HG03097 (cell line): ENCODE data around the gene TTC28.
"Not testable (repeated sequence)": the region's sequence is repeated elsewhere in the genome, so short reads cannot be mapped to it uniquely, and the experiment has no call there.

Experiments used
- ATAC-seq: cut with Tn5 transposase; IDR thresholded peaks from one replicate; pipeline ENCODE4 v1.9.1; 2021; ENCODE audit not compliant: unreplicated experiment, low FRiP score

Gene TTC28

DNA sequence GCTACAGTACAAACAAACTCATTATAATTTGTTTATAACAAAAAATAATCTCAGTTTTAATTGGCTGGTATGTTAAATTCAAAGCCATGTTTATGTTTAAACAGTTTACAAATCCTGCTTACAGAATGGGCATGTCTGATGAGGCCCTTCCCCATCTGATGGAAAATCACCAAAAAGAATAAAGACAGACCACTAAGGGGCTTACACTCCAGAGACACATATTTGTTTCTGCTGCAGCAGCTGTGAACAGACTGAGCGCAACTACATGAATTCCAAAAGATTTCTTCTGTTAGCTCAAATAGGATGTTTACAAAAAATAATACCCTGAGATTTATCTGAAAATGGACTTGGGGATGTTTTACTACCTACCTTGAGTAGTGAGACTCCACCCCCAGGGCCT lies 585.9 kb downstream of the TTC28 start:
- ATAC-seq, result no peak

DNA sequence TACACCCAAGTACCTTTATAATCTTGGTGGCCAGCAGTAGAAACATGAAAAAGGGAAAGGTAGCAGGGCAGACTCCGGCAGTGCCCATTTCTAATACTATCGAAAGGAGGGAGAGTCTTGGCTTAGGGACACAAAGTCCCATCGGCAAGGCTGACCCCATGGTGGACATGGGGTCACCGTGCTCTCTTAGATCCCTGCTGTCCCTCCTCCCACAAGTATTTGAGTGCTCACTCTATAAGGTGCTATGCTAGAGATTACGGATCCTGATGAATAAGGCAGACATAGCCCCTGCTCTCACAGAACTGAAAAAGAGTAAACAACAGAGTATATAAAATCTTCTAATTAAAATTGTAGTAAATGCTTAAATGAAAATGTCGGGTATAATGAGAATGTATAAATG lies 588.2 kb downstream of the TTC28 start:
- ATAC-seq, result no peak

DNA sequence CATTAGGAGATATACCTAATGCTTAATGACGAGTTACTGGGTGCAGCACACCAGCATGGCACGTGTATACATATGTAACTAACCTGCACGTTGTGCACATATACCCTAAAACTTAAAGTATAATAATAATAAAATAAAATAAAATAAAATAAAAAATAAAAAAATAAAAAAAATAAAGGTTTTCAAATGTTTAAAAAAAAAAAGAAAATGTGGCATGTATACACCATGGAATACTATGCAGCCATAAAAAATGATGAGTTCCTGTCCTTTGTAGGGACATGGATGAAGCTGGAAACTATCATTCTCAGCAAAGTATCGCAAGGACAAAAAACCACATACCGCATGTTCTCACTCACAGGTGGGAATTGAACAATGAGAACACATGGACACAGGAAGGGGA lies 590.1 kb downstream of the TTC28 start:
- ATAC-seq, result not testable (repeated sequence)

DNA sequence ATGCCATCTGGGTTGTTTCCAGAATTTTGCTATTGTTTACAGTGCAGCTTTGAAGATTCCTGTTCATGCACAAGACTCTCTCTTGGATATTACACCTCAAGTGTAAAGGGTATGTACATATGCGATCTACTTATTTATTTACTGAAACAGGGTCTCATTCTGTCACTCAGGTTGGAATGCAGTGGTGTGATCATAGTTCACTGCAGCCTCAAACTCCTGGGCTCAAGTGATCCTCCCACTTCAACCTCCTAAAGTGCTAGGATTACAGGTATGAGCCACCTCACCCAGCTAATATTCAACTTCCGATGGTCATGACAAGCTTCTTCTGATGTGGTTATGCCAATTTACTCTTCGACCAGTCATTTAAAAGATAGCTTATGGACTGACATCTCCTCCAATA lies 602.5 kb downstream of the TTC28 start:
- ATAC-seq, result no peak

DNA sequence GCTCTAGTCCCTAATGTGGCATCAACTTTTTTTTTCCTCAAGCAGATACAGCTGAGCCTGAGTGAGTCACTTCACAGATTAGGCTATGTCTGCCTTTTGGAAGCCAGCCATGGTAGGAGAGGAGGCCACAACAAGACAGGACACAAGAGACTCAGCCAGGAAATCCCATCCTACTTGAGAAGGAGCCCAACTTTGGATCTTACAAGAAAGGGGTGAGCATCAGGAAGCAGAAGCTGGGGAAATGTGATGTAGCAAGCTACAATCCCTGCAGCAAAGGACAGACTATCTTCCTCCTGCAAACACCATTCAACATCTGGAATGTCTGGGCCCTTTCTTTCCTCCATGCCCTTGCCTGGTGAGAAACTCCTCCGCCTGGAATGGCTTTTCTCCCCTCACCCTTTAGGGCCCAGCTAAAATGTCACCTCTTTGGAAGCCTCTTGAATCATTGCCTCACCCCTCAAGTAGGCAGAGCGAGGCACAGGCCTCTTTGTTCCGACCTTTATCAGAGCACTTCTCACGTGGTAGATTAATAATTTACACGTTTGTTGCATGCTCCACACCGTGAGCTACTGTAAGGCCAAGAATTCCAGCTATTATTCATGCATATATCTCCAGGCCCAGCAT lies 604.2 kb downstream of the TTC28 start:
- no peak for ATAC-seq

DNA sequence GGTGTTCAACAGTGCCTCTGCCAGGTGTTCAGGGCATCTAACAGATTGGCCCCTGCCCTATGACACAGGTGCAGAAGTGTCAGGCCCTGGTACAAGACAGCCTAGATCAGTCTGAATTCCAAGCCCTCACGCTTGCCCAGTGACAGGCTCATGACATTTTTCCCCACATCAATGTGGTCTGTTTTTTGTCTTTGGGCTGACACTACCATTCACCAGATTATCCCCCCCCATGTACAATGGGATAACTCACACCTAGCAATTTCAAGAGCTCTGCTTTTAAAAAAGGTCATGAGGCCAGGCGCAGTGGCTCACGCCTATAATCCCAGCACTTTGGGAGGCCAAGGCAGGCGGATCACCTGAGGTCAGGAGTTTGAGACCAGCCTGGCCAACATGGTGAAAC lies 605.1 kb downstream of the TTC28 start:
- ATAC-seq, result no peak

DNA sequence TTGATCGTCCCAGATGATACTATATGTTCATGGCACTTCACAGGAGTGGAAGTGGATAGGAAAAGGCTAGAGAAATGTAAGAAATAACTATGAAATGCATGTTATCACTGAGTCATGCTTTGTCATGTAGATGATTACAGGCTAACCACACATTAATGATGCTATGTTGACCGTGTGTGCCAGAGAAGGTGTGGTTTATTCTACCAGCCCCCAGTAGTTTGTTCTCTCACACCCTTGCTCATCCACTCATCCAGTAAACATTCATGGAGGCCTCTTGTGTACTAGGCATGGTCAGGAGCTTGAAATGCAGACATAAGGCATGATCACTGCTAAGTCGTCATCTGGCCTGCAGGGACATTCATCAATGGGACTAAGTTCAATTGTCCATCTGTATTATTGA lies 607.6 kb downstream of the TTC28 start:
- no peak for ATAC-seq

DNA sequence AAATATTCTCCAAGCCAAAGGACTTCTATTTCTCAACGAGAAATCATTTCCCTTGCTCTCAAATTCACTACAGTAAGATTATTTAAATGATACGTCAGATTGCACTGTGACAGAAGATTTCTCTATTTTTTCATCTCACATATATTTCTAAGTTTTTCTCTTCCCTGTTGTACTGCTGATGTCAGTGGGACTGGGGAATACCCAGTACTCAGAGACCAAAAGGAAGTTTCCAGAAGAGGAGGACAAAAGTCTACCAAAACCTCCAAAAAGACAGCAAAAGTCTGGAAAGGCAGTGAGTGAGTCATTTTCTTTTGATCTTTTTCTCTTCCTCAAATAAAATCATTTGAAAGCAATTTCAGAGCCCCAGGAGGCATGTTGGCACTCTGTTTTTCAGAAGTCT lies 610.8 kb downstream of the TTC28 start:
- no peak for ATAC-seq

DNA sequence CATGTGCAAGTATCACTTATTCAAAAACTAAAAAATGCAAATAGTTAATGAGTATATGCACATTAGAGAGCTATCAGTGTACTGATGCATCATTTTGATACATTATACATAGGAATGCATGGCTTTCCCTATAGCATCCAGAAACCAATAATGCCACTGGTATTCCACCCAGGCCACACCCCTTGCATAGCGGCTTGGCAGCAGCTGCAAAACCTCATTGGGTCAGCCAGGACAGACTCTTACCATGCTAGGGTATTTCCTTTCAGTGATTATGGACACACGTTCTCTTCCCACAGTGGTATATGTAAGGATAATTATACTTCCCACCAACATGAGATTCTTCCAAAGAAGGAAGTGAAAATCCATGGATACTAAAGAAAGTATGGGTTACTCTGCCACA lies 614.7 kb downstream of the TTC28 start:
- ATAC-seq, result no peak

DNA sequence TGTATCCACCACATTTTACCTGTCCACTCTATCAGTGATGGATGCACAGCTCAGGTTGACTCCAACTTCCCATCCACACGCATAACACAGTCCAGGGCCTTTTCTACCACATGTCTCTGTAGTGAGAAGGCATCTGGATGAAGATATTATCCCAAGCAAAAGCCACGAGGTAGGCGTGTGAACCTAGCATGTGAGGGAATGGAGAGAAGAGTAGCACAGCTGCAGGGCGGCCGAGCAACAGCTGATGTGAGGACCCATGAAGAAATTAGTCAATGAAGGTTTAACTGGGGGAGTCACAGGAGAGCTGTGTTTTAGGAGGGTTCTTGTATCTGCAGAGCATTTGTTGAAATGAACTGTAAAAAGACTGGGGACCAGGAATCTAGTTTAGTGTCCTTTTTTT lies 616.0 kb downstream of the TTC28 start:
- ATAC-seq, result no peak

DNA sequence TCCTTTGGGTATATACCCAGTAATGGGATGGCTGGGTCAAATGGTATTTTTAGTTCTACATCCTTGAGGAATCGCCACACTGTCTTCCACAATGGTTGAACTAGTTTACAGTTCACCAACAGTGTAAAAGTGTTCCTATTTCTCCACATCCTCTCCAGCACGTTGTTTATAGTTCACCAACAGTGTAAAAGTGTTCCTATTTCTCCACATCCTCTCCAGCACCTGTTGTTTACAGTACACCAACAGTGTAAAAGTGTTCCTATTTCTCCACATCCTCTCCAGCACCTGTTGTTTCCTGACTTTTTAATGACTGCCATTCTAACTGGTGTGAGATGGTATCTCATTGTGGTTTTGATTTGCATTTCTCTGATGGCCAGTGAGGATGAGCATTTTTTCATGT lies 619.0 kb downstream of the TTC28 start:
- not testable (repeated sequence) for ATAC-seq

DNA sequence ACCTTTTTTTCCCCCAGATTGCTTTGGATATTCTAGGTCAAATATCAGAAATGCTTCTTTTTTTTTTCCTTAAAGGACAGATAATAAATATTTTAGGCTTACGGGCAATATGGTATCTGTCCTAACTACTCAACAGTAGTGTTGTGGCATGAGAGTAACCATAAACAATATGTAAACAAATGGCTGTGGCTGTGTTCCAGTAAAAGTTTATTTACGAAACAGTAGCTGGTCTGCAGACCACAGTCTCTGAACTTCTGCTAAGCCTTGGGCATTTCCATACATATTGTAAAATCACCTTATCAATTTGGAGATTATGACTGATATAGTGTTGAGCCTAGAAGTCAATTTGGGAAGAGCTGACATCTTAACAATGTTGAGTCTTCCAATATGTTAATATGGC lies 621.6 kb downstream of the TTC28 start:
- ATAC-seq, result no peak

DNA sequence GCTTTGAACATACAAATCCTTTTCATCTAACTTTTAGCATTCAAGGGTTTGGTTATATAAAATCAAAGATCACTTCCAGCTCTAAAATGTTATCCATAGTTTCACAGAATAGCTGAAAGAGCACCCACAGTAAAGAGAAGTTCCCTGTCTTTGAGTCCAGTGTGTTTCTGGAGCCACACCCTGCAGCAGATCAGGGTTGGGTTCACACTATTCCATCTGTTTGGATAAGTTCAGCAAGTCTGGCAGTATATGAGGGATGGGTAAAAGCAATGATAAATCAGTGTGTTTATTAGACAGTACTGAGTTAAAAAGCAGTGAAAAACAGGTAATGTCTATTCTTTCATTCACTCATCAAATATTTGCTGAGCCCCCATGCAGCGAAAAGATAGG lies 624.8 kb downstream of the TTC28 start:
- no peak for ATAC-seq

DNA sequence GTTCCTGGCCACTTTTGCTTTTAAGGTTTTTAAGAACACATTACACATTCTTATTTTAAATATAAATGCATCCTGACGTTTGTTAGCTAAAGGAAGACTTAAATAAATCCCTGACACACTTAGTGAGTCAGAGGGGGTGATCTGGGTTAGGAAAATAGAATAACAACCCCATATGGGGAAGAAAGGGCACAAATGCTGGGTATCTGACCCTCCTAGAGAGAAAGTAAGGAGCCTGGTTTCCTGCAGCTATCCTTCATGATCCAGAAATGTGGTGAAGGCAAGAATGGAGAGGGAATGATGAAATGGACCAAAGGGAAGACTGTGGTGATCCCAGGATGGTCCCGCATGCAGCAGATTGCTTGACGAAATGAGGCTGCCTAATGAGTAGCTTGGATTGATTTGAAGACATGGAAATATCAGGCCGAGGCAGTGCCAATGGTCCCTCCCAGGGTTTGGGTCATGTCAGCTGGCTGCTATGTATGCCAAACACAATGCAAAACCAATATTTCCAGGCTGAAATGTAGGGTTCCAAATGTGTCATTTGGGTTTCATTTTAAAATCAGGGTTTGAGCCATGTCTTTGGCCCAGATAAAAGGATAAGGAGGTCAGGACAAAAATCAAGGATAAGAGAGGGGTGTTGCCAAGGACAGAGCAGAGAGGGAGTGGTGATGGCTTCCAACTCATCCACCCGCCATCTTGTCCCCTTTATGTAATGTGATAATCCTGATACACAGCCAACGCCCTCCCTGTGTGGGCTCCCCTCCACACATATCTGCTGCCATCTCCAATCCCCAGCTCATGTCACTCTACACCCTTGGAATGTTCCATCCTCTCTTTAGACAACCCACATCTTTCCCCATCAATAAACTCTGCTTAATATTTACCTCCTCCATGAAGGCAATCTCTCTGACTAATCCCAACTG lies 625.5 kb downstream of the TTC28 start:
- ATAC-seq, result no peak

DNA sequence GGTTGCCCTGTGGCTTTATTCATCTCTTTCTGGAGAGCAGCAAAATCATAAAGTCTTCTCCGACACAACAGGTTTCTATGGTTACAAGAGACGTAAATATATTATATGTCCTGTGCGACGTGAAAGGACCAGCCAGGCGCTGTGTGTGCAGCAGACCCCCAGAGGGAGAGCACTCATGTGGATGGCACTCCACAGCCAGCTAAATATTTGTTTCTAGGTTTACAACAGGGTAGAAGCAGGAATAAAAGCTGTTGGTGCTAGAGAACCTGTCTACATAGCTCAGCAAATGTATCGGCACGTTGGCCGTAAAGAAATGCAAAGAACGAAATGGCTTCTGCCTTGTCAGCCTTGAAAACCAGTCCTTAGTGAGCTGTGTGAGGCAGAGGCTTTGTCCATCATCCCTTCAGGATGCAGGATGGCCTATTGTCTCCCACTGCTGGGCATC lies 626.8 kb downstream of the TTC28 start:
- no peak for ATAC-seq

DNA sequence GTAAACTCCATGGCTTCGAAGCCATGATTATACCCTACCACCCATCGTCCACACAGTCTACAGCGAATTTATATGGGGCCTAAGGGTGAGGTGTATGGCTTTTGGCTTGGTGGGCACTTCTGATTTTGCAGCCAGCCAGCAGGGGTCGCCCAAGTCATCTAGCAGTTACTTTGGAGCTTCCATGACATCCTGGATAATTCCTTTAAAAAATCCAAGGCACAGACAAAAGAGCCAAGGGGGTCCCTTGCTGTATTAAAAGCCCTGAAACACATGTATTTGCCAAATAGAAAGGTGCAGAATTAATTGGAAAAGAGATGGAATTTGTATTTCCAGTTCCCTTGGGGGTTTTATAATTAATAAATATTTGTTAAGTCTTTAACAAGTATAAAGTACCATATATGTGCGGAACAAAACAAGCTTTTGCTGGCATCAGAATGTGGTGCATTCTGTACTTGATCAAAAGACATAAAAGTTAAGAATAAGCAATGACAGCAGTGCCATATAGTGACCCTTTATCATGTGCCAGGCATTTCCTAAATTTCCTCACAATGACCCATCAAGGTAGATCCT lies 627.8 kb downstream of the TTC28 start:
- no peak for ATAC-seq

DNA sequence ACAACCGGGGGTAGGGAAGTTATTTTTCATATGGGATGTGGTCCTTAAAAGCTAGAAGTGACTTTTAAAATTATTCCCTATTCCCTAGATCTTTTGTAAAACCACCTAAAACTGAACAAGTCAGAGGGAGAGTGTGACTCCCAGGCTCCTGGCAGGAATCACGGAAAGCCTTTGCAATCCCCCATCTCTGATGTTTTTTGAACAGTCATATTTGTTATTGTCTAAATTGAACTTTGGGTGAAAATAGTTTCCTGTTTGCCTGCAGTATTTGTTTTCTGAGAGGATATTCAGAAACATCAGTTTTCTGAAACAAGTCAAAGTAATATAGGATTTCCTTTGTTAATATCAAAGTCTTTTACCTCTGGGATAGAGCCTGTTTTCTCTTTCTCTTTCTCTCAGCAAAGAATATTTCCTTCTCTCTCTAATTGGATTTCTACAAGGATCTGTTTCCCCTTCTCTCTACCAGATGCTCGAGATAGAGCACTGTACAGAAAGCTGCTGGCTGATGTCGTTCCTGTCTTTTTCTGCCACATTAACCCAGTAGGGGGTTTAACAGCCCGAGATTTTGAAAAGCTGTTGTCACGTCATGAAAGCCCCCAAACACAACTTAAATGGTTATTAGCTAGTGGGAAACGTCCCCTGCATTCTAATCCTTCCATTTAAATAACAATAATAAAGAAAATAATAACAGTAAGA lies 628.4 kb downstream of the TTC28 start:
- no peak for ATAC-seq

DNA sequence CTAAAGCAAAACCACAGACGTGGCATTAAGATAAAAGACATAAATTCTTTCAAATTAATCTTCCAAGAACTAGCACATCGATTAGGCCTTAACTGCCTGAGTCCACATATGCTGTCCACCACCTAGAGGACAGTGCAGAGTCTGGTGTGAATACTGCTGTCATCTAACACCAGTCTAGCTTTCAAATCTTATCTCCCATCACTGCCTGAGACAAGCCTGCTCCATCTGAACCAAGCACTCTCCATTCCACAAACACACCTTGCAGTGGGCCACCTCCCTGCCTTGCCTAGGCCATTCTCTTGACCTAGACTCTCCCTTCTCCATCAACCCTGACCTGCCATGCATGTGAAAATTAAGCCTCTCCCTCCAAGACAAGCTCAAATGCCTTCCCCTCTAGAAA lies 631.1 kb downstream of the TTC28 start:
- no peak for ATAC-seq

DNA sequence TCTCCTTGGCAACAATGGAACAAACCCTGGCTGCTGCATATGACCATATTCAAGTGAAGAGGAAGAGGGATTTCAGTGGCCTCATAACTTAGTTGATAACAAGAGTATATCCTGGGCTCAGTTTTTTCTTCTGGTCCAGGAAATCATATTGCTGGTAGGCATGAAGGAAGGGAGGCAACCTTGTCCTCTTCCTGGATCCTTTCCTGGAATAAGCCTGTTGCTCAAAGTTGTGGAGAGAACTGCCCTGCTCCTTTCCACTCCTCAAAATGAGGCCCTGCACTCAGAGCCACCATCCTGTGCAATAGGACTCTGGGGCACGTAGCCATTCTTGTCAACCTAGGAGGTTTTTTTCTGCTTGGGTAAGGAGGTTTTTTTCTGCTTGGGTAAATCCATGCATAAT lies 631.9 kb downstream of the TTC28 start:
- ATAC-seq, result no peak

DNA sequence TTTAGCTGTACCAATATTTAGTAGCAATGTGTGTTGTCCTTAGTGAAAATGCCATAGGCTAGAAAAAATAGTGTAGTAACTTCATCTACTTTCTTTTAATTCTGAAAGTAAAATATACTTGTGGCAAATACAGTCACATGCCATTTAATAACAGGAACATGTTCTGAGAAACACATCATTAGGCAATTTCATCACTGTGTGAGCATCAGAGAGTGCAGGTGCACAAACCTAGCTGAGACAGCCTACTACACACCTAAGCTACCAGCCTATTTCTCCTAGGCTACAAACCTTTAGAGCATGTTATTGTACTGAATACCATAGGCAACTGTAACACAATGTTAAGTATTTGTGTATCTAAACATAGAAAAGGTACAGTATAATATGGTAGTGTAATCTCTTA lies 633.5 kb downstream of the TTC28 start:
- ATAC-seq, result no peak

DNA sequence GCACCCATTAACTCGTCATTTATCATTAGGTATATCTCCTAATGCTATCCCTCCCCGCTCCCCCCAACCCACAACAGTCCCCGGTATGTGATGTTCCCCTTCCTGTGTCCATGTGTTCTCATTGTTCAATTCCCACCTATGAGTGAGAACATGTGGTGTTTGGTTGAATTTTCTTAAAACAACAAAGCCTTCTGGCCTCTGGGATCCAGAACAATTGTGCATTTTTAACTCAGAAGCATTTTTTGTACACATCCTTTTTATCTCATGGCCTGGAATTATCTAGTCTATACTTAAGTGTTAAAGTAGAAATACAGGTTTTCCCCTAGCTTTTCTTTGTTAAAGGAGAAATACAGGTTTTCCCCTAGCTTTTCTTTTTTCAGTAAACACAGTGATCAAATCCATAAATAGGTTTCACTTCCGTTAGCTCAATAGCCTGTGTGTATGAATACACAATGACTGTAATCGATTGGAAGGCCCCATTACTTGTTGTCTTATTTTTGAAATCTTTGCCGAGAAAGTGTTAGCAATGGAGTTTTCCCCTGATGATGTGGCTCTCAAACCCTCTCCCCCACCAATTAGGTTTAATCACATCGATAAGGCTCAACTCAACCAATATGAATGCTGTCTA lies 635.0 kb downstream of the TTC28 start:
- ATAC-seq, result no peak
